NCI-H526 treated with DMSO at 0.1 percent for 48 hours (cell line): ENCODE measurements around the gene TOMM40L.
"Not testable (repeated sequence)": the region's sequence is repeated elsewhere in the genome, so short reads cannot be mapped to it uniquely, and the experiment has no call there.

Source experiments
- DNase-seq: peaks from one replicate; lab custom pipeline; 2025; lab: John Stamatoyannopoulos, UW

Gene TOMM40L

GRCh38 chr1:161222175-161223019 is 3.5 kb upstream of the TOMM40L start:
- DNase-seq: no peak

GRCh38 chr1:161223805-161224694 is 1.8 kb upstream of the TOMM40L start:
- DNase-seq: no peak

GRCh38 chr1:161224695-161225087 is 1.2 kb upstream of the TOMM40L start:
- DNase-seq: not testable (repeated sequence)

GRCh38 chr1:161225178-161225533 is 704 bp upstream of the TOMM40L start:
- DNase-seq: no peak

GRCh38 chr1:161226320-161226711 is 456 bp downstream of the TOMM40L start:
- peak; percentile 62 for DNase-seq

- peak; percentile 70 for DNase-seq
Observed at GRCh38 chr1:161226759-161227158, 899 bp downstream of the TOMM40L start.

- DNase-seq: peak; percentile 92
Observed at GRCh38 chr1:161227196-161227871, 1.5 kb downstream of the TOMM40L start.

- no peak for DNase-seq
Observed at GRCh38 chr1:161228032-161228431, 2.2 kb downstream of the TOMM40L start.

GRCh38 chr1:161229896-161230295 is 4.0 kb downstream of the TOMM40L start:
- no peak for DNase-seq

- DNase-seq: no peak
Observed at GRCh38 chr1:161230762-161231161, 4.9 kb downstream of the TOMM40L start.

- DNase-seq: no peak
Observed at GRCh38 chr1:161233102-161233501, 7.2 kb downstream of the TOMM40L start.

GRCh38 chr1:161235957-161236775 is 10.3 kb downstream of the TOMM40L start:
- no peak for DNase-seq

GRCh38 chr1:161238039-161238473 is 12.2 kb downstream of the TOMM40L start, which contains the start of gene NR1I3:
TSS of gene NR1I3 (minus strand) at chr1:161238203. CDS start at chr1:161236565, 1,638 bp downstream.
- no peak for DNase-seq

- no peak for DNase-seq
Observed at GRCh38 chr1:161241682-161242081, 15.8 kb downstream of the TOMM40L start.

GRCh38 chr1:161242313-161242712 is 16.5 kb downstream of the TOMM40L start:
- no peak for DNase-seq

- DNase-seq: no peak
Observed at GRCh38 chr1:161244888-161245287, 19.0 kb downstream of the TOMM40L start.

GRCh38 chr1:161250100-161250499 is 24.2 kb downstream of the TOMM40L start:
- DNase-seq: not testable (repeated sequence)

- DNase-seq: no peak
Observed at GRCh38 chr1:161250829-161251228, 25.0 kb downstream of the TOMM40L start.

GRCh38 chr1:161251579-161251978 is 25.7 kb downstream of the TOMM40L start:
- no peak for DNase-seq

- DNase-seq: not testable (repeated sequence)
Observed at GRCh38 chr1:161255302-161255701, 29.4 kb downstream of the TOMM40L start.

- not testable (repeated sequence) for DNase-seq
Observed at GRCh38 chr1:161255955-161256520, 30.2 kb downstream of the TOMM40L start.
